H1 (cell line): ENCODE data around the gene LGALS12.

Experiments
- CTCF ChIP-seq, 3 experiments: IDR thresholded peaks; 1 replicate in 2 of 3; 2 replicates in 1 of 3; pipeline versions ENCODE4 v1.5.1 to v1.6.1; 2011; ENCODE audit warnings: low read length in 3 of 3, mild to moderate bottlenecking in 3 of 3, inconsistent platforms in 2 of 3, low read depth in 1 of 3, moderate library complexity in 1 of 3; ENCODE audit not compliant: insufficient read depth in 1 of 3; ENCODE audit errors: control extremely low read depth in 1 of 3
- EP300 ChIP-seq, 2 experiments: IDR thresholded peaks; 1 replicate in 1 of 2; 2 replicates in 1 of 2; pipeline ENCODE4 v1.6.1; 2011 to 2012; ENCODE audit warnings: low read depth in 2 of 2, low read length in 2 of 2, mild to moderate bottlenecking in 2 of 2, borderline replicate concordance in 1 of 2, inconsistent platforms in 1 of 2, moderate library complexity in 1 of 2
- EZH2 ChIP-seq: fragments of 200-600 bp; sonication (generic); IDR thresholded peaks from 2 replicates; pipeline ENCODE4 v1.7.1; 2012; ENCODE audit warnings: low read depth, mild to moderate bottlenecking, moderate library complexity, low read length, inconsistent platforms; ENCODE audit not compliant: severe bottlenecking
- HDAC2 ChIP-seq, 2 experiments: fragments of 300-600 bp in 1 of 2; sonication (generic) in 1 of 2; IDR thresholded peaks; 2 replicates each; pipeline ENCODE4 v1.6.1; 2011 to 2012; ENCODE audit warnings: low read depth in 2 of 2, low read length in 2 of 2, mild to moderate bottlenecking in 2 of 2, moderate library complexity in 2 of 2, borderline replicate concordance in 1 of 2, inconsistent platforms in 1 of 2
- PHF8 ChIP-seq: fragments of 200-600 bp; sonication (generic); conservative IDR thresholded peaks from 2 replicates; pipeline ENCODE4 v1.7.1; 2012; ENCODE audit warnings: low read depth, mild to moderate bottlenecking, inconsistent platforms, low read length, moderate library complexity
- POLR2A ChIP-seq, 2 experiments: IDR thresholded peaks; 1 replicate in 1 of 2; 2 replicates in 1 of 2; pipeline ENCODE4 v1.6.1; 2011; ENCODE audit warnings: low read depth in 2 of 2, low read length in 2 of 2, mild to moderate bottlenecking in 2 of 2; ENCODE audit errors: control extremely low read depth in 1 of 2
- RAD21 ChIP-seq, 2 experiments: IDR thresholded peaks in 1 of 2; conservative IDR thresholded peaks in 1 of 2; 2 replicates each; pipeline ENCODE4 v1.6.1; 2011; ENCODE audit warnings: low read depth in 2 of 2, low read length in 2 of 2, improper control_type of control experiment in 1 of 2, inconsistent platforms in 1 of 2, mild to moderate bottlenecking in 1 of 2, moderate library complexity in 1 of 2
- RNF2 ChIP-seq: fragments of 200-900, 300-1000 bp; sonication (generic); IDR thresholded peaks from 2 replicates; pipeline ENCODE4 v1.7.1; 2016; ENCODE audit warnings: borderline replicate concordance, low read depth, mild to moderate bottlenecking, antibody characterized with exemption, low read length; ENCODE audit not compliant: poor library complexity, severe bottlenecking; ENCODE audit errors: missing control alignments
- SIN3A ChIP-seq, 2 experiments: IDR thresholded peaks in 1 of 2; conservative IDR thresholded peaks in 1 of 2; 2 replicates each; pipeline ENCODE4 v1.6.1; 2011 to 2012; ENCODE audit warnings: low read length in 2 of 2, improper control_type of control experiment in 1 of 2, low read depth in 1 of 2, mild to moderate bottlenecking in 1 of 2
- SP1 ChIP-seq: IDR thresholded peaks from 2 replicates; pipeline ENCODE4 v1.6.1; 2011; ENCODE audit warnings: low read depth, low read length
- TAF1 ChIP-seq: IDR thresholded peaks from 2 replicates; pipeline ENCODE4 v1.6.1; 2011; ENCODE audit warnings: mild to moderate bottlenecking, low read depth, low read length
- ZNF274 ChIP-seq: IDR thresholded peaks from 2 replicates; pipeline ENCODE4 v1.7.0; 2012; ENCODE audit warnings: low read length, borderline replicate concordance; ENCODE audit errors: extremely low read depth

GRCh38 chr11:63462137-63462536 is 43.7 kb upstream of the LGALS12 start:
- TF ChIP-seq PHF8 (no peak), EZH2 (no peak), RNF2 (no peak), CTCF (IDR thresholded peaks at IDR 0.05; ENCODE audit: control extremely low read depth in 1 of 3, insufficient read depth in 1 of 3, low read depth in 1 of 3, low read length in 3 of 3) (no peak), HDAC2 (IDR thresholded peaks at IDR 0.05; ENCODE audit: borderline replicate concordance in 1 of 2, low read depth in 2 of 2, low read length in 2 of 2) (no peak), RAD21 (IDR thresholded peaks at IDR 0.05 in 1 of 2, conservative IDR thresholded peaks at IDR 0.05 in 1 of 2; ENCODE audit: low read depth in 2 of 2, low read length in 2 of 2) (no peak), SIN3A (conservative IDR thresholded peaks at IDR 0.05 in 1 of 2, IDR thresholded peaks at IDR 0.05 in 1 of 2; ENCODE audit: low read depth in 1 of 2, low read length in 2 of 2) (no peak), TAF1 (no peak), POLR2A (IDR thresholded peaks at IDR 0.05; ENCODE audit: control extremely low read depth in 1 of 2, low read depth in 2 of 2, low read length in 2 of 2) (no peak), EP300 (IDR thresholded peaks at IDR 0.05; ENCODE audit: borderline replicate concordance in 1 of 2, low read depth in 2 of 2, low read length in 2 of 2) (no peak), SP1 (no peak), ZNF274 (no peak)
